Astrocyte (in vitro differentiated cells and primary cell): Measurements from ENCODE around the gene CLDN4. TPM values are rescaled to one million over a fixed set of nuclear protein-coding genes. Genes with fewer than 3 reads are reported as not detected.

ENCODE experiments used
- DNase-seq: peaks from one replicate; pipeline ENCODE4 v3.0.0-alpha.2; 2010; ENCODE audit warnings: low read depth
- FAIRE-seq: peaks from 2 replicates; lab custom pipeline; 2011; peaks lifted over from hg19 to GRCh38; lab: Jason Lieb, UNC
- H2AFZ ChIP-seq: 2 replicates; pipeline ENCODE4 v1.6.0; 2012; ENCODE audit warnings: low read depth, low read length, inconsistent platforms
- H3K27ac ChIP-seq: 2 replicates; pipeline ENCODE4 v1.5.1; 2011; ENCODE audit warnings: low read depth, low read length, inconsistent platforms
- H3K27me3 ChIP-seq: 2 replicates; pipeline ENCODE4 v1.6.0; 2011; ENCODE audit warnings: low read length, inconsistent platforms; ENCODE audit not compliant: insufficient read depth
- H3K36me3 ChIP-seq: 2 replicates; pipeline ENCODE4 v1.5.1; 2011; ENCODE audit warnings: low read length, inconsistent platforms; ENCODE audit not compliant: insufficient read depth
- H3K4me1 ChIP-seq: 2 replicates; pipeline ENCODE4 v1.5.1; 2011; ENCODE audit warnings: low read length, inconsistent platforms; ENCODE audit not compliant: insufficient read depth
- H3K4me2 ChIP-seq: 2 replicates; pipeline ENCODE4 v1.6.0; 2012; ENCODE audit warnings: low read length, inconsistent platforms
- H3K4me3 ChIP-seq: 2 replicates; pipeline ENCODE4 v1.5.1; 2011; ENCODE audit warnings: low read depth, mild to moderate bottlenecking, low read length, inconsistent platforms; ENCODE audit not compliant: insufficient read depth
- H3K79me2 ChIP-seq: 2 replicates; pipeline ENCODE4 v1.6.0; 2012; ENCODE audit warnings: mild to moderate bottlenecking, low read length, inconsistent platforms; ENCODE audit not compliant: insufficient read depth
- H3K9ac ChIP-seq: 2 replicates; pipeline ENCODE4 v1.6.0; 2012; ENCODE audit warnings: mild to moderate bottlenecking, low read length, inconsistent platforms
- H3K9me3 ChIP-seq: 2 replicates; pipeline ENCODE4 v1.5.1; 2012; ENCODE audit warnings: low read depth, mild to moderate bottlenecking, low read length, inconsistent platforms; ENCODE audit not compliant: insufficient read depth
- H4K20me1 ChIP-seq: 2 replicates; pipeline ENCODE4 v1.6.0; 2012; ENCODE audit warnings: low read length, inconsistent platforms; ENCODE audit not compliant: insufficient read depth
- H3K27ac Mint-ChIP-seq: one replicate; pipeline ENCODE4 v1.8.0; 2021; ENCODE audit warnings: mild to moderate bottlenecking, mixed read lengths; ENCODE audit not compliant: unreplicated experiment
- H3K27me3 Mint-ChIP-seq: one replicate; pipeline ENCODE4 v1.8.0; 2021; ENCODE audit warnings: low read depth, mixed read lengths; ENCODE audit not compliant: unreplicated experiment
- H3K36me3 Mint-ChIP-seq: one replicate; pipeline ENCODE4 v1.8.0; 2021; ENCODE audit warnings: low read depth, mixed read lengths; ENCODE audit not compliant: unreplicated experiment
- H3K4me1 Mint-ChIP-seq: one replicate; pipeline ENCODE4 v1.8.0; 2021; ENCODE audit warnings: low read depth, mixed read lengths; ENCODE audit not compliant: unreplicated experiment
- H3K4me3 Mint-ChIP-seq: one replicate; pipeline ENCODE4 v1.8.0; 2021; ENCODE audit warnings: mild to moderate bottlenecking, moderate library complexity, mixed read lengths; ENCODE audit not compliant: unreplicated experiment
- H3K9me3 Mint-ChIP-seq: one replicate; pipeline ENCODE4 v1.8.0; 2021; ENCODE audit warnings: mild to moderate bottlenecking, mixed read lengths; ENCODE audit not compliant: unreplicated experiment
- CTCF ChIP-seq: IDR thresholded peaks from 2 replicates; pipeline ENCODE4 v1.5.1; 2011; ENCODE audit warnings: low read depth, mild to moderate bottlenecking, inconsistent platforms, low read length, moderate library complexity; ENCODE audit not compliant: insufficient read depth
- EZH2 ChIP-seq: IDR thresholded peaks from 2 replicates; pipeline ENCODE4 v1.6.1; 2012; ENCODE audit warnings: mild to moderate bottlenecking, low read length, inconsistent platforms; ENCODE audit not compliant: insufficient read depth
- total RNA-seq: library from RNA; stranded (reverse); gene quantifications from 2 replicates; pipeline ENCODE4 v1.2.1, GENCODE V29; 2021

The CLDN4 gene
- total RNA-seq, 1 donor from 2014 or later: 32.5 TPM

- Mint-ChIP-seq H3K27me3 (peaks cover 29% of the 10 kb centered on the region), H3K36me3 (peaks cover 1% of the 10 kb centered on the region), H3K4me1 (peaks cover 4% of the 10 kb centered on the region), H3K4me3 (no peak overlapping the region), H3K9me3 (no peaks in the 10 kb centered on the region), H3K27ac (no peak overlapping the region)
- H3K36me3 ChIP-seq: no peaks in the 10 kb centered on the region
- H3K4me2 ChIP-seq: no peak overlapping the region
- no peak overlapping the region for H3K4me3 ChIP-seq
- TF ChIP-seq EZH2: no peak
- TF ChIP-seq CTCF: no peak
- DNase-seq (no peak), FAIRE-seq (no peak)
- no peaks in the 10 kb centered on the region for H3K9me3 ChIP-seq
- no peaks in the 10 kb centered on the region for H4K20me1 ChIP-seq
- no peak overlapping the region for H2AFZ ChIP-seq
- H3K4me1 ChIP-seq: peaks cover 15% of the 10 kb centered on the region
- H3K9ac ChIP-seq: no peak overlapping the region
- no peak overlapping the region for H3K27ac ChIP-seq
- H3K79me2 ChIP-seq: no peaks in the 10 kb centered on the region
- H3K27me3 ChIP-seq: no peaks in the 10 kb centered on the region
These were observed 41.5 kb downstream of the CLDN4 start for GRCh38 chr7:73872056-73872908.

GRCh38 chr7:73876361-73876760 lies 45.6 kb downstream of the CLDN4 start:
- Mint-ChIP-seq H3K36me3 (peaks cover 3% of the 10 kb centered on the region), H3K27me3 (peaks cover 35% of the 10 kb centered on the region), H3K27ac (no peak overlapping the region), H3K9me3 (no peaks in the 10 kb centered on the region), H3K4me3 (no peak overlapping the region), H3K4me1 (peaks cover 11% of the 10 kb centered on the region)
- H3K9ac ChIP-seq: no peak overlapping the region
- no peak overlapping the region for H3K27ac ChIP-seq
- no peaks in the 10 kb centered on the region for H4K20me1 ChIP-seq
- H3K27me3 ChIP-seq: peaks cover 6% of the 10 kb centered on the region
- TF ChIP-seq CTCF: no peak
- no peak for TF ChIP-seq EZH2
- no peak overlapping the region for H3K4me3 ChIP-seq
- H3K79me2 ChIP-seq: no peaks in the 10 kb centered on the region
- H3K36me3 ChIP-seq: no peaks in the 10 kb centered on the region
- H3K4me2 ChIP-seq: no peak overlapping the region
- H3K4me1 ChIP-seq: no peaks in the 10 kb centered on the region
- H3K9me3 ChIP-seq: no peaks in the 10 kb centered on the region
- no peak overlapping the region for H2AFZ ChIP-seq
- DNase-seq: no peak
- FAIRE-seq: no peak

GRCh38 chr7:73876973-73877372 lies 46.2 kb downstream of the CLDN4 start:
- no peak for FAIRE-seq
- no peaks in the 10 kb centered on the region for H3K79me2 ChIP-seq

More at GRCh38 chr7:73876973-73877372, 46.2 kb downstream of the CLDN4 start:
- Histone ChIP-seq H3K36me3 (no peaks in the 10 kb centered on the region), H4K20me1 (no peaks in the 10 kb centered on the region), H3K4me3 (no peak overlapping the region), H3K9ac (no peak overlapping the region), H3K4me1 (no peaks in the 10 kb centered on the region), H3K4me2 (no peak overlapping the region), H3K27me3 (peaks cover 9% of the 10 kb centered on the region), H2AFZ (no peak overlapping the region), H3K27ac (no peak overlapping the region), H3K9me3 (no peaks in the 10 kb centered on the region)
- DNase-seq: no peak
- Mint-ChIP-seq H3K27ac (no peak overlapping the region), H3K9me3 (no peaks in the 10 kb centered on the region), H3K4me3 (no peak overlapping the region), H3K36me3 (peaks cover 3% of the 10 kb centered on the region), H3K4me1 (peaks cover 11% of the 10 kb centered on the region), H3K27me3 (peaks cover 36% of the 10 kb centered on the region)
- TF ChIP-seq EZH2: no peak
- no peak for TF ChIP-seq CTCF
